Suppressor macrophage treated with lipopolysaccharide for 4 hours (primary cell): ENCODE data around the gene RPTOR.

Experiments used
- DNase-seq: peaks from one replicate; pipeline ENCODE4 v3.0.0-alpha.2; 2020

Gene RPTOR

DNA sequence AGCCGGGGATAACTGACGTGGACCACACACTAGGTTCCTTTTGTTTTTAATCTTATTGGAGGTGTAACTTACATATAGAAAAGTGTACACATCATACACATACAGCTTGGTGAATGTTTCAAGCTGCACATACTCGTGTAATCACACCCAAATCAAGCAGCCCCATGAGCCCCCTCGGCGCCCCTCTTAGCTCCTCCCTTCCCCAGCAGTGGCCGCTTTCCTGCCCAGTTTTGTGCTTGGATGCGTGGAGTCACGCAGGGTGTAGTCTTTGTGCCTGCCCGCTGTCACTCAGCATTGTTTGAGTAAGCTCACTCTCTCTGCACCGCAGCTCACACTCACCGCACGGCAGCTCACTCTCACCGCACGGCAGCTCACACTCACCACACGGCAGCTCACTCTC, 295.3 kb downstream of the RPTOR start:
- no peak for DNase-seq

GRCh38 chr17:80842456-80843013, 297.9 kb downstream of the RPTOR start:
- no peak for DNase-seq

DNA sequence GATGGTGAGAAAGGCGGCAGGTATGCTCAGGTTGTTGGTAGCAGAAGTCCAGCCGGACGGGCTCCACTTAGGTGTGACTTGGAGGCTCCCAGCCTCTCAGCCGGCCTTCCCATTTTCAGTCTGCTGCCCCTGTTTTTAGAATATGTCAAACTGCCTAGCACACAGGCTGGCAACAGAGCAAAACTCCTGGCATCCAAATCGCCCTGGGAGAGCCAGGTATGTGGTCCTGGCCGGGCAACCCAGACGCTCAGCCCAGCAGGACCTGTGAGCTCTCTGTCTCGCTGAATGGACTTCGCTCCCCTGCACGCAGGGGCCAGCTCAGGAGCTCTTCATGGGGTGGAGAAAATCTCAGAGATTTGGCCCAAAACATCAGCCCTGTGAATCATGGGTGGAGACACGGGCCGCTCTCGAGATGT, 299.1 kb downstream of the RPTOR start:
- DNase-seq = no peak

DNA sequence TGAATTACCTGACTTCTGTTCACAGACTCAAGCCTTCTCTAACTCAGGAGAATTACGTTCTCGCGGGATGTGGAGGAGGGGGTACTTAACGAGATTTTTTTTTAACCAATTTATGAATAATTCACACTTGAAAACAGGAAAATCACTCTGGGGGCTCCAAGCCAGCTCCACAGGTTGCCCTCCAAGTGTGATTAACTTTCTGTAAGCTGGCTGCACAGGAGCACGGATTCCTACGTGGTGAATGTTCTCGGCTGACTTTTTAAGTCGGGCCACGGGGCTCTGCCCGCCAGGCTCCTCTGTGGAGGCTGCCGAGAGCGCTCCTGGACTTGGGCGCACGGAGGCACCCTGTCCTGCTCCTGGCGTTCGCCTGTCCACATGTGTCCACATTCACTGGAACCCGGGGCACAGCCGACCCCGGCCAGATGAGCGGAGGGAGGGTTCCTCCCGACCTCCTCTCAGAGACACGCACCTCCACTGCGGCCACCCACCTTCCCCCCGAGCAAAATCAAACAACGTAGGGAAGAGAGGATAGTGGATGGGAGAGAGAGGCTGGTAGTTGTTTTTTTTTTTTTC, 299.9 kb downstream of the RPTOR start:
- no peak for DNase-seq

GRCh38 chr17:80845069-80845862, 300.6 kb downstream of the RPTOR start:
- no peak for DNase-seq

DNA sequence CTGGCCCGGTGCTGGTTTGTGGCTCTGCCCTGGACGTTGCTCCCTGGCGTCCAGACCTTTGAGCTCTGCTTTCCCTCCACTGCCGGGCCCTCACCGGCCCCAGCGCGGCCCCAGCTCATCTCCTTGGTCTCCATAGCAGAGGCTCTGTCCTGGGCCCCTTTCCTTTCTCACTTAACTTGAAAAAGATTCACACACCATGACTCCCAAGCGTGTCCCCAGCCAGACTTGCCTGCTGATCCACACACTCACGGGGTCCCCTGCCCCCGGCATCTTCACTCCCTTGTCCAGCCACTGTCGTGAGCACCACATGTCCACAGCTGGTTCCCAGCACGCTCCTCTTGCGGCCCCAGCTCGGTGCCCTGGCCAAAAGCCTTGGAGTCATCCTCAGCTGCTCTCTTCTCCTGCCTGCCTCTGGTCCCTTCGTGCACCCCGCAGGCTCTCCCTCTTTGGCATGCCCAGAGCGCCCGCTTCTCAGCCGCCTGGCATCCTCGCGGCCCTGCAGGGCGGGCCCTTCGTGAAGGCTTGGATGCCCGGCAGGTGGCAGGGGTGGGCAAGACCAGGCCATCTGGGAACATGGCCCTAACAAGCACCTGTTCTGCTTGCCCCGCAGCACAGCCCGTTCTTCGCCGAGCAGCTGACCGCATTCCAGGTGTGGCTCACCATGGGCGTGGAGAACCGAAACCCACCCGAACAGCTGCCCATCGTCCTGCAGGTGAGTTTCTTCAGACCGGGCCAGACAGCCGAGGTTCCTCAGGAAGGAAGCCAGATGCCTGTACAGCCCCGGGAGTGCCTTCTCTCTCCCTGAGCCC, 301.4 kb downstream of the RPTOR start:
- no peak for DNase-seq

DNA sequence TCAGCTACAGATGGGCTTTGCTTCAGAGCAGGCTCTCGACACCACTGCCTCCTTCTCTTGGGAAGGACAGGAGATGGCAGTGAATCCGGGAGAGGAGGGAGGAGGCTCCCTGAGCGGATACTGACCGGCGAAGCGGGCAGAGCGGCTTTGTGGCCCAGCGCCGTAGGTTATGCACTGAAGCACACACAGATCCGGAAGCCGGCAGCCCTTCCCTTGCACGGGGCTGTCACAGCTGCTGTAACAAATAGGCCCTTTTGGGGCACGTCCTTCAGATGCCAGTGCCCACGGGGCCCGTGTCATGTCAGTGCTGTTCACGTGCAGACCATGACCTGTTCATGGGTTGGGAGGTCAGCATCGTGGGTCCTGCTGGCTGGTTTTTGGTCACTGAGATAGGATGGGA, 302.3 kb downstream of the RPTOR start:
- DNase-seq = no peak

GRCh38 chr17:80847496-80848230, 303.0 kb downstream of the RPTOR start:
- DNase-seq = no peak

DNA sequence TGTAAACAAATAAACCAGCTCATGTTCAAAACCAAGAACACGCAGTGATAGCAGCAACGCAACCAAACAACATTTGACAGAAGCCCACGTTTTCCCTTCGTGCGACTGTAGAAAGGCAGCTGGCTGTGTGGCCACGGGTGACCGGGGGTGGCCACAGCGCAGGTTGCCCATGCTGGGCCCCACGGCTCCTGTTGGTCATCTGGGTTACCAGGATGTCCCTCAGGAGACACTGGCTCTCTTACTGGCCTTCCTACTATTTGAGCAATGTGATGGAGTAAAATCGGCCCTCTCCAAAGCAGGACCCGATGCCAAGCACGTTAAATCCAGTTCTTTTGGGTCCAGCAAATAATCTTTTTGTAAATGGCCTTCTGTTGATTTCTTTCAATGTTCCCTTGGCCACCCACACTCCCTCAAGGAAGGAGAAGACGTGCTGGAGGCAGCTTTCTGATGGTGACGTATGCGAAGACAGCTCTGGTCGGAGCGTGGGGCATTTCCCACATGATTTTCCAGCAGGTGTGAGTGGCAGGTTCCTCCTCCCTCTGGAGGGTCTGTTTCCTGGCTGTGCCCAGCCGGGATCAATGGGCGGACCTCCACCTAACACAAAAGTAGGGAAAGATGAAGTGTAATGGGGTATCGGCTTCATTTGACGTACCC, 303.9 kb downstream of the RPTOR start:
- DNase-seq = no peak

GRCh38 chr17:80849119-80849518, 304.5 kb downstream of the RPTOR start:
- DNase-seq = no peak

DNA sequence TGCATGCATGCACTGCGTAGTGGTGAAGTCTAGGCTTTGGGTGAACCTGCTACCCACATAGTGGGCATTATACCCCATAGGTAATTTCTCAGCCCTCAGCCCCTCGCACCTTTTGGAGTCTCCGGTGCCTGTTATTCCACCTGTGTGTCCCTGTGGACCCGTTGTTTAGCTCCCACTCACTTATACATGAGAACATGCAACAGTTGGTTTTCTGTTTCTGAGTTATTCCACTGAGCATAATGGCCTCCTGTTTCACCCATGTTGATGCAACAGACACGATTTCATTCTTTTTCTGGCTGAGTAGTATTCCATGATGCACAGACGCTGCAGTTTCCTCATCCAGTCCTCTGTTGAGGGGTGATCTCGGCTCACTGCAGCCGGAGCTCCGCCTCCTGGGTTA, 305.5 kb downstream of the RPTOR start:
- DNase-seq = no peak

- DNase-seq = no peak
Measured at GRCh38 chr17:80850817-80851216, 306.2 kb downstream of the RPTOR start.

GRCh38 chr17:80851277-80851925, 306.8 kb downstream of the RPTOR start:
- no peak for DNase-seq

GRCh38 chr17:80852476-80853015, 307.9 kb downstream of the RPTOR start:
- no peak for DNase-seq

- DNase-seq = no peak
Measured at GRCh38 chr17:80853076-80853475, 308.4 kb downstream of the RPTOR start.

- DNase-seq = no peak
Measured at GRCh38 chr17:80854220-80854619, 309.6 kb downstream of the RPTOR start.

DNA sequence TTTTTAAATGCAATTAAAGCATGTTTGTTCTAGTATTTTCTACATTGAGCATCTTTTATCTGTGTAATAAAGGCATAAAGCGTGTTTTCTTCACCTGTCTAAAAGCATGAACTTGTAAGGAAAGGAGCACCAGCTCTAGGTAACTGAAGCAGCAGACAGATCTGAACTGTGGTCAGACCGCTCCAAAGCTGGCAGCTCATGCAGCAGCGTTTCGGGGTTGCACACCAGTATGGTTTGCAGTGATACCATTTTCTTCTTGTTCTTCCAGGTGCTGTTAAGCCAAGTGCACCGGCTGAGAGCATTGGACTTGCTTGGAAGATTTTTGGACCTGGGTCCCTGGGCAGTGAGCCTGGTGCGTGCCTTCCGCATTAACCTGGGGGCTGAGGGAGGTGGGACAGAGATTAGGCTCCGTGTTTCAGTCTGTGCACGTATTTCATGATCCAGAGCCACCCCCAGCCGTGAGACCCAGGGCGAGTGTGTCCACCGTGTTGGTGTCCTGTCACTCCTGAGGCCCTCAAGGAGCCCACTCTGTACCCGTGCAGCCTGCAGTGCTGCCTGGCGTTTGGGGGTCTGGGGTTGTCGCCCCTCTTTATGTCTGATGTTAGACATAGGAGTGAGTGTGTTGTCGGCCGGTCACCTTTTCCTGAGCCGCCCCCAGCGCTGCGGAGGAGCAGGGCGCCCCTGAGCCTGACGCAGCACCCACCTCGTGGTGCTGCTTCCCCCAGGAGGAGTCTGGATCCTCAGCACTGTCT, 310.7 kb downstream of the RPTOR start:
- no peak for DNase-seq

DNA sequence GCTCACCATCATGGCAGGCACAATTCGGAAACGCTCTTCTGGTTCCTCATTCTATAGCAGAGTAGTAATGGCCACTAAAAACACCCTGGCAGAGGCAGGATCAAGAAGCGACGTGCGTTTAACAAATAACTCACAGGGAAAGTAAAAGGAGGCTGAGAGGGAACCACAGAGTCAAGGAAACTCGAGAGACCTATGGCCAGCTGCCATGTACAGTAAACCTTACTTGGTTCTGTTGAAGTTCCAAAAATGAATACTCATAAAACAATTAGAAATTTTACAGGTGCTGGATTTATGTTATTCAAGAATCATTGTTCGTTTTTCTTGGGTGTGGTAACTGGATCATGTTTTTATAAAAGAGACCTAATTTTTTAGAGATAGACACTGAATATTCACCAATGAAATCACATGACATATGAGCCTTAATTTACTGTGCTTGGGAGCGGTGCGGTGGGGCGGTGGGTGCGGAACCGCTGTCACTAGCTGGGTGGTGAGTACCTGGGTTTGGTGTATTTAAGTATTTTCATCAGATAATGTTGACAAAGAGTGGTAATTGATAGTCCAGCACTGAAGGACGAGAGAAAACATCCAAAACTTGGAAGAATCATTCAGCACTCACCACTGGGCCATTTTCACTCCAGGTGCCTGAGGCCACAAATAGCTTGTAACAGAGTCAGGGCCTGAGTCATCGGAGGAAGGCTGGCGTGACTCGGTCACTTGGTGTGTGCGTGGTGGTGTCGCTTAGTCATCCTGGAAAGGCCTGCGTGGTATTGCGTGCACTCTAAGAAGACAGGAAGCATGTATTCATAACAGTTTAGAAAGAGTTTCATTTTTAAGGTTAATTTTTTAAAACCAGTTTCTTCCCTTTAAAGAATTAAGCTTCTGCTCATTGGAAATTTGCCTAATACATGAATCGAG, 311.6 kb downstream of the RPTOR start:
- DNase-seq = peak; percentile 97
